Amniotic stem cell (primary cell): ENCODE data around the gene EXOSC10.

ENCODE experiments used
- DNase-seq: peaks from one replicate; lab custom pipeline; 2025; lab: John Stamatoyannopoulos, UW

EXOSC10 gene

GRCh38 chr1:11099310-11100148, at the start of gene EXOSC10:
EXOSC10 (minus strand) TSS chr1:11099869; CDS start chr1:11099831, 38 bp downstream.
- DNase-seq, result peak; percentile 79

- DNase-seq, result peak; percentile 38
Measured at GRCh38 chr1:11147197-11147770, 47.6 kb upstream of the EXOSC10 start.

DNA sequence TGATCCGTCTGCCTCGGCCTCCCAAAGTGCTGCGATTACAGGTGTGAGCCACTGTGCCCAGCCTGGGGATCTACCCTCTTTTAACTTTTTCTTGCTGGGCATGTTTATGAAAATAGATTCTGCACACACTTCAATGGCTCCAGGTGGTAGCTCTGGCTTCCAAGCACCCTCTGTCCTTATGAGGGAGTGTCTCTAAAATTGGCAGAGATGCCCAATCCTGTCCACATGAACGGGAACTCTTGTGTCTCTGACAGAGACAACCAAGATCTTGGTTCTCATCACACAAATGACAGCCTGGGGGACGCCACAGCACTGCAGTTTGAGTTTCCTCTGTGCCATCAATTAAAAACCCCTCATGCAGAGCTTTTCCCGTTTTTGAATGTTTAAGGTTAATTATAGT, 46.1 kb upstream of the EXOSC10 start:
- DNase-seq, result no peak

DNA sequence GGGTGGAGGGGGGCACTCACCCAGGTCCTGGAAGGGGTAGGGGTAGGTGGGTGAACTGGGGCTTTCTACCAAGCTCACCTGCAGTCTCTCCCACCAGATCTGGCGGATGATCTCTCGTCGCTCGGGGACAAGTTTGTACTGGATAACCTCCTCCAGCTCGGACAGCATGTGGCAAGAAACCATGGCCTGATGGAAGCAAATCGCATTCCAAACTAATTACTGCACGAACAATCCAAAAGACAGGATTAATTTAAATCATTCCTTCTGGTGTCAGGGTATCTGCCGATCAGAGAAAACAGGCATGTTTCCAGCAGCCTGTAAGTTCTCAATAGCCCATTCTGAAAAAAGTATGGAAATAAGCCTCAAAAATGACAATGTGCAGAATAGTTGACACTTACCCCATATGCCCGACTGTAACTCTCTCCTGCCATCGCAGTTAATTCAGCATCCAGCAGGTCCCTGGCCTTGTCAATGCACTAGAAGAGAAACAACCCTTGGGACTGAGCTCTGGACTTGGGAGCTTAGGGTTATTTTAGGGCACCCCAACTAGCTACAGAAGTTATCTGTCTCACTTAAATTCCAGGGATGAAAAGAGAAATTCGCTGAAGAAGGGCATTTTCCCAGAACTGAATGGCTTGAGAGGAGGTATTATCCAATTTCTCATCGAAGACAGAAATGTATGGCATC, 45.0 kb upstream of the EXOSC10 start:
- DNase-seq, result no peak

DNA sequence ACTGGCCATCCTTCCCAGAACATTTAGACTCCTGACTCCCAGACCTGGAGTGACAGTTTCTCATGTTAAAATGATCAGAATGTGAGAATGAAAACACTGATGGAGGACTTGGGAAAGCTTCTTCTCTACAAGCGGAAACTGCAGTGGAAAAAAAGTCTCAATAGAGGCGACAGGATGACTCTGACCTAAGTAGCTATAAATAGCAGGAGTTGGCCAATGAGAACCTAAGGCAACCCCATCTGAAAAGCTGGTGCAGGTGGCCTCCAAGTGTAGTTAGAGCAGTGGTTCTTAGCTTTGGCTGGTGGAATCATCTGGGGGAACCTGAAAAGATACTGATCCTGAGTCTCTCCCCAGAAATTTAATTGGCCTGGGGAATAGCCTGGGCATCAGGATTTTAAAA, 44.2 kb upstream of the EXOSC10 start:
- DNase-seq, result no peak

- DNase-seq, result no peak
Measured at GRCh38 chr1:11143401-11143800, 43.7 kb upstream of the EXOSC10 start.

DNA sequence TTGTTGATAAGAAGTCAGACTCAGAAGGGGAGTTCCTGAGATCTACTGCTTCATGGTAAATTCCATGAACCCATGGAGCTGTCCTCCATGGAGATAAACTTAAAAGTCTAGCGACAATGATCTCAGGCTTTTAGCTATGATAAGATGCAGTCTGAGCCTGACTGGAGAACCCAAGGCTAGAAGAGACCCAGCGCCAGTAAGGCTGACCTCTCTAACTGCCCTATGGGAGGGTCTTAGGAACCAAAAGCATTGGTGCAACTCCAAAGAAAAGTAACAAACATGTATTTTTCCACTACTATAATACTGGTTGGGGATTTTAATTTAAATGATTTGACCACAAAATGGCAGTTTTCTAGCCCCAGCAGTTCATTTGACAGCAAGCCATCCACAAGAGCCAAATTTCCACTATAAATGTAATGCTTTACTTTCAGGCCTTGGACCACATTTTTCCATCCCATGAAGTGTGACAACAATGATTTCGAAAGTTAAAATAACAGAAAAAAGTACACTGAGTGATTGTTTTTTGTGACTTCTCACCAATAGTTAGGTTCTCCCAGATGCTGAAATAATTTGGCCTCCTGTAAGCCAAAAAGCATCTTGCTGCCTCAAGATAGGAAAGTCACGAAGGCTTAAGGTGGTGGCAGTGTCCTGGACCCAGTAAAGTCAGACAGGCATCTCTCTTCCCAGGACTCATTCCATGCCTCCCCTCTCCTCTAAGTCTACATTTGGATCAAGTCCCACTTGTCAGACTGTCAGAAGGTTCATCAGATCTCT, 43.1 kb upstream of the EXOSC10 start:
- DNase-seq, result no peak

GRCh38 chr1:11138952-11139351, 39.3 kb upstream of the EXOSC10 start:
- no peak for DNase-seq

GRCh38 chr1:11138029-11138428, 38.4 kb upstream of the EXOSC10 start:
- DNase-seq, result no peak

- no peak for DNase-seq
Measured at GRCh38 chr1:11134898-11135266, 35.2 kb upstream of the EXOSC10 start.

DNA sequence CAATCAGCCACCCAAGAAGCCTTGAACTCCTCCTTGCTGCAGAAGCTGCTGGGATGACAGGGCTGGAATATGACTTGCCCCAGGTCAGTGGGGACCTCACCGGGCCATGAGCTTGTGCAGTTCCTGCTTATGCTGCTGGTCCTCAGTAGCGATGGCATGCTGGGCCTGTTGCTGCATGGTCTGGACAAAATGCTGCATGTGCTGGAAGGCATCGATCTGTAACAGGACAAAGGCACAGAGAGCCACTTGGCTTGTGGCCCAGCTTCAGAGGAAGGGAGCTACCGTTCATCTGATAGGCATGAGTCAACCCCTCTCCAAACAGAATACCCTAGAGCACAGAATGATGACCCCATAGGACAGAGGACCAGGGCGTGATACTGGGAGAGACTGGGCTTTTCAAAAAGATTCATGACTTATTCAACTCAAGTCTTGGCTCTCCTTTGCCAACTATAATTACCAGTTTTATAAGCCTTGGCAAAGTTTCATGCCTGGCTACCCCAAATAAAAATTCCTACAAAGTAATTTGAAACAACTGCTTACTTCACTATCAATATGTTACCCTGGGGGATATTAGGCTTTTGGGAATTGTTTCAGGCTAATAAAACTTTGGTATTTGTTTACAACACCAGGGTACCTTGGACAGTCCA, 34.7 kb upstream of the EXOSC10 start:
- DNase-seq, result no peak

DNA sequence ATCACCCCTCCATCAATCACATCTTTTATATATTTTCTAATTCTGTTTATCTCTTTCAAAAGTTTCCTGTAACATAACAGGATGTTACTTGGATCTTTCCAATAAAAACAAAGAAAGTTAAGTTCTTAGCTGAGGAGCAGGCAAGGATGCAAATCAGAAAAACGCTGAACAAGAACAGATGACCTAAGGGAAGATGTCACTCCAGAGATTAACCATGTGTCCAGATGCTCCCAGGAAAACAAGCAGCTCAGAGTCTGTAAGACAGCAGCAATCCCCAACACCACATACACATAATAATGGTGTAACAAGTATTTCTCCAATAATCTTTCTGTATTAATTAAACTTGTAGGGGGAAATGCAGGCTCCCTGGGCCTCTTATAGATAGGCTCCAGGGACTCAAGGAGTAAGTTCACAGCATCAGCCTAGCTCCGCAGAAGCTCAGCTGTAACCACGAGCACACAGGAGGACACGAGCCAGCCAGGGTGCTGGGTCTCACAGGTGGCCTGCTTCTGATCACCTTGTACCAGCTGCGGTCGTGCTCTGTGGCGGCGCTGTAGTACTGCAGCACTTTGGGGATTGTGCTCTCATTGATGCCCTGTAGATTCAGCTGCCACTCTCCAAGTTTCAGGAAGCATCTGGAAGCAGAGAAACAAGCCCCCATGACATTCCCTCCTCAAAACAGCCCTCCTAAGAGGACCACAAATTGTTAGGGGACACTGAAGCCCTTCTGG, 33.1 kb upstream of the EXOSC10 start:
- no peak for DNase-seq

DNA sequence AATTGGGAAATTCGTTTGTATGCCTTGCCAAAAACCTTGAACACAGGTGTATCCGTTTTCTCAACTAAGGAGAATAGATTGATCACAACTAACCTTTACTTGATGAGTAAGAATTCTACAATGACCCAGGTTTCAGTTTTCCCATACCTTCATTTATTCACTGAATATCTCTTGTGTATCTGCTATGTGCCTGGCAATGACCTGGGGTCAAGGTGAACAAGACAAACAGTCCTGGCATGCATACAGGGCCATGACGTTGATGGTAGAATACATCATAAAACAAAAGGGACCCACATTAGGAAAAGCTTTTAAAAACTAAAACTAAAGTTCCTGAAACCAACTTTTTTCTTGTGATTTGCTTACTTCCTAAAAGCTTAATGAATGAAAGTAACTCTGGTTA, 32.1 kb upstream of the EXOSC10 start:
- DNase-seq, result no peak

DNA sequence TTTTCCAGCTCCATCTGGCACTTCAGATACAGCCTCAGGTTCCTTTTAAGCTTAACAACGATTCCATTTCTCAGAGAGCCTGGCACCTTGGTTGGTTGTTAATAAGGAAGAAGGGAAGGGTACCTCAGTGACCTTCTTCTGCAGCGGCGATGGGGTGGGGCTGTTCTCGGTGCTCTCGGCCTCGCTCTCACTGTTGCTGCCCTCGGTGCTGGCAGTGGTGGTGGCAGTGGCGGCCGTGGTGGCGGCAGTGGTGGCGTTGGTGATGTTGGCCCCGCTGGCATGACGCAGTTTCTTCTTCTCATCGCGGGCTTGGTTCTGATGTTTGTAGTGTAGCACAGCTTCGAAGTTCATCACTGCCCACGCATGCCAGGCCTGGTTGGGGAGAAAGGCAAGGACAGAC, 30.7 kb upstream of the EXOSC10 start:
- DNase-seq, result no peak

DNA sequence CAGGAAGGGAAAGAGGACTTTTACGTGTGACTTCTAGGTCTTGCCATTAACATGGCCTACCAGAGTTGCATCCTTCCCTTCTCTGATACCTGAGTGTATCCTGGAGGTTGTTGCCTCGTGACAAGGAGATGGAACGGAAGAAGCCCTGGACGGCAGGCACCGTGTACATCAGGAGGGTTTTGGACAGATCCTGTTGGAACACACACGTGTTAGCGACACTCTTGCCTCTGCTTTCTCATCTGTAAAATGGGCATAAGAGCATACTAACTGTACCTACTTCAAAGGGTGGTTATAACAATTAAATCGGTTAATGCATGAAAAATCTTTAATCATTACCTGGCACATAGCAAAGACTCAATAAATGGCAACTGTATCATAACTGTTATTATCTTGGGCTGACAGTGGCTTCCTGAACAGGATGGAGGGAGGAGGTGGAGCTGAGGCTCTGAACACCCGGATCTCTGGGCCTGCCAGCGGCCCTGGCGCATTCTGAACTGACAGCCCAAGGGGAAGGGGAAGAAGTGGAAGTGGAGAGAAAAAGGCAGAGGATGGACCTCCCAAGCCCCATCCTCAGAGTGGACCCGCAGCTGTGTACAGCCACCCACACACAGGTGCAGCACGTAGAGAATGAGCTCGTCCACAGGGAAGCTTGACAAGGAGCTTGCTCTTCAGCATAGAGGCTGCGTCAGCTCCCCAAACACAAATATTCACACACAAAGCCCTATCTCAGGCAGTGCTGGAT, 30.2 kb upstream of the EXOSC10 start:
- no peak for DNase-seq

DNA sequence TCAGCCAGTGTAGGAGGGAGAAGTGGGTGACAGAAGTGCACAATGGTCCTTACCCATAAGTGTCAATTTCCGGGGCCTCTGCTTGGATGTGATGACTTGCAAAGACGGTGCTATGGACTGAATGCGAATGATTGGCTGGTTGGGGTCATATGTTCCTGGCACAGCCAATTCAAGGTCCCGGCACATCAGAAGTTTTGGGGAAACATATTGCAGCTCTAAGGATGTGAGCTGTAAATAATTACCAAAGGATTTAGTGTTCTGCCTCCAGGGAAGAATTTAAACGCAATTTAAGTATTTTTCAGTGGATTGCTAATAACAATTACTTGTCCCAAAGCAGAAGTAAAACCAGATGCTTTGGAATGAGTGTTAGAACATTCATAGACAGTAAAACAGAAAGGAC, 26.9 kb upstream of the EXOSC10 start:
- DNase-seq, result no peak

GRCh38 chr1:11125931-11126330, 26.3 kb upstream of the EXOSC10 start:
- no peak for DNase-seq

GRCh38 chr1:11124965-11125364, 25.3 kb upstream of the EXOSC10 start:
- DNase-seq, result no peak

GRCh38 chr1:11116318-11116717, 16.6 kb upstream of the EXOSC10 start:
- no peak for DNase-seq

DNA sequence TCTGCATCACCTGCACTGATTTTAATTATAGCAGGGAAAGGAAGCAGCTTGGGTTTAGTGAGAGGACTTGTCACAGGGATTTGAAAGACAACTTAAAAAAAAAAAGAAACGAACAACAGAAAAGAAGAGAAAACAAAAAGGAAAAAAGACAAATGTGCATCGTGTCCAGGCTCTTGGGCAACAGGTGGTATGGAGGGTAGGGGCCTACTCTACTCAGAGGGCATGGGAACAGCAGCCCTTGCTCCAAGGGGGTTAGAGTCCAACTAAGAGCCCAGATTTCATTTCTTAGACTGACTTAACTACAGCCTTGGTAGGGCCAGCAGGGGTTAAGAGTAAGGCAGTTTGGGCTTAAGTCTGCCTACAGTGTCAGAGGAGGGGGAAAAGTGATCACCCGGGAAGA, 15.3 kb upstream of the EXOSC10 start:
- DNase-seq, result no peak
